ENCODE data around the gene KIAA0513. TPM values are rescaled to one million over a fixed set of nuclear protein-coding genes. Genes with fewer than 3 reads are reported as not detected.

Gene KIAA0513
- total RNA-seq, 1 donor from 2014 or later: 0.62 TPM

- intact Hi-C loops (cut with micrococcal nuclease): loop anchor here (5.0 kb wide), 1 partner anchor 73 kb away; no protein-coding TSS in a partner anchor
- CTCF ChIA-PET: no interaction called here
- POLR2A ChIA-PET: interaction anchor here (6.1 kb wide), 1 partner anchor 13 kb away, joined by 51 read pairs; the partner anchor contains the start of gene KIAA0513
- H3K4me3 Mint-ChIP-seq: no peak overlapping the region
- peaks cover 23% of the 10 kb centered on the region for H3K4me1 Mint-ChIP-seq
- no peaks in the 10 kb centered on the region for H3K9me3 Mint-ChIP-seq
- H3K36me3 Mint-ChIP-seq (ENCODE audit: low read depth): peaks cover 9% of the 10 kb centered on the region
- DNase-seq: no peak
- no peak overlapping the region for H3K27ac Mint-ChIP-seq
- ATAC-seq (ENCODE audit: low read depth): no peak
- peaks cover 20% of the 10 kb centered on the region for H3K27me3 Mint-ChIP-seq
- no peak for TF ChIP-seq CTCF (IDR thresholded peaks at IDR 0.05)
Measured at GRCh38 chr16:85014311-85014710, 13.3 kb upstream of the KIAA0513 start.

GRCh38 chr16:85015481-85016187, 12.0 kb upstream of the KIAA0513 start:
- CTCF ChIA-PET: no interaction called here
- H3K9me3 Mint-ChIP-seq: no peaks in the 10 kb centered on the region

GRCh38 chr16:85017151-85017550, 10.4 kb upstream of the KIAA0513 start:
- DNase-seq (no peak), ATAC-seq (ENCODE audit: low read depth) (peak; percentile 34)
- no peak for TF ChIP-seq CTCF (IDR thresholded peaks at IDR 0.05)
- CTCF ChIA-PET: no interaction called here
- intact Hi-C loops (cut with micrococcal nuclease): no loop called here
- H3K27ac Mint-ChIP-seq: no peak overlapping the region
- peaks cover 3% of the 10 kb centered on the region for H3K4me1 Mint-ChIP-seq
- H3K9me3 Mint-ChIP-seq: no peaks in the 10 kb centered on the region
- POLR2A ChIA-PET: no interaction called here
- no peaks in the 10 kb centered on the region for H3K36me3 Mint-ChIP-seq (ENCODE audit: low read depth)
- H3K4me3 Mint-ChIP-seq: no peak overlapping the region
- H3K27me3 Mint-ChIP-seq: peaks cover 20% of the 10 kb centered on the region

More at GRCh38 chr16:85015481-85016187, 12.0 kb upstream of the KIAA0513 start:
- DNase-seq (no peak), ATAC-seq (ENCODE audit: low read depth) (no peak)
- H3K27me3 Mint-ChIP-seq: peaks cover 20% of the 10 kb centered on the region
- H3K36me3 Mint-ChIP-seq (ENCODE audit: low read depth): peaks cover 8% of the 10 kb centered on the region
- intact Hi-C loops (cut with micrococcal nuclease): no loop called here
- no peak overlapping the region for H3K27ac Mint-ChIP-seq
- POLR2A ChIA-PET: interaction anchor here (0.6 to 0.7 kb wide), 2 partner anchors 11 to 872 kb away, joined by 3 read pairs; no protein-coding TSS in a partner anchor
- H3K4me3 Mint-ChIP-seq: no peak overlapping the region
- H3K4me1 Mint-ChIP-seq: peaks cover 12% of the 10 kb centered on the region
- no peak for TF ChIP-seq CTCF (IDR thresholded peaks at IDR 0.05)

- POLR2A ChIA-PET: no interaction called here
- Mint-ChIP-seq H3K4me1 (no peaks in the 10 kb centered on the region), H3K36me3 (ENCODE audit: low read depth) (no peaks in the 10 kb centered on the region), H3K9me3 (peaks cover 2% of the 10 kb centered on the region), H3K4me3 (no peak overlapping the region), H3K27ac (no peak overlapping the region), H3K27me3 (peaks cover 20% of the 10 kb centered on the region)
- intact Hi-C loops (cut with micrococcal nuclease): no loop called here
- CTCF ChIA-PET: no interaction called here
- TF ChIP-seq CTCF (IDR thresholded peaks at IDR 0.05): no peak
- ATAC-seq (ENCODE audit: low read depth): no peak
- no peak for DNase-seq
Measured at GRCh38 chr16:85017633-85018032, 10.0 kb upstream of the KIAA0513 start.

- CTCF ChIA-PET: no interaction called here
- DNase-seq (no peak), ATAC-seq (ENCODE audit: low read depth) (no peak)
- Mint-ChIP-seq H3K9me3 (peaks cover 3% of the 10 kb centered on the region), H3K27ac (no peak overlapping the region), H3K36me3 (ENCODE audit: low read depth) (no peaks in the 10 kb centered on the region), H3K4me1 (no peaks in the 10 kb centered on the region), H3K4me3 (no peak overlapping the region), H3K27me3 (peaks cover 20% of the 10 kb centered on the region)
- POLR2A ChIA-PET: no interaction called here
- no peak for TF ChIP-seq CTCF (IDR thresholded peaks at IDR 0.05)
- intact Hi-C loops (cut with micrococcal nuclease): no loop called here
Measured at GRCh38 chr16:85018529-85019236, 8.9 kb upstream of the KIAA0513 start.
